Upper lobe of left lung (tissue), 4 donors: ENCODE measurements around the gene DCDC2B.

Experiments used
- CTCF ChIP-seq, 6 experiments: fragments of 450-650 bp in 4 of 6; fragments of 200-600 bp in 2 of 6; sonication (generic) in 2 of 6; IDR thresholded peaks; one replicate each; pipeline ENCODE4 v1.5.1; 2016 to 2019; ENCODE audit warnings: antibody characterized with exemption in 6 of 6
- EP300 ChIP-seq, 4 donors: sonication (generic); formaldehyde crosslinking; IDR thresholded peaks; one replicate each; pipeline ENCODE4 v1.5.1; 2017; ENCODE audit warnings: antibody characterized with exemption in 4 of 4, control low read depth in 2 of 4
- POLR2A ChIP-seq, 4 donors: fragments of 450-650 bp; IDR thresholded peaks; one replicate each; pipeline ENCODE4 v1.5.1; 2016 to 2017; ENCODE audit warnings: antibody characterized with exemption in 4 of 4, mild to moderate bottlenecking in 2 of 4

GRCh38 chr1:32179193-32179442 is 29.8 kb upstream of the DCDC2B start:
- no peak for TF ChIP-seq CTCF (IDR thresholded peaks at IDR 0.05)
- TF ChIP-seq EP300 (IDR thresholded peaks at IDR 0.05): no peak
- TF ChIP-seq POLR2A (IDR thresholded peaks at IDR 0.05): no peak
